Activated naive CD4-positive, alpha-beta T cell treated with anti-CD3 and anti-CD28 coated beads, Interleukin-2, amount 50 U/mL, for 24 hours (primary cell): ENCODE data around the gene SCYL1.
"Not testable (repeated sequence)": the region's sequence is repeated elsewhere in the genome, so short reads cannot be mapped to it uniquely, and the experiment has no call there.

Source experiments
- H3K27ac Mint-ChIP-seq: one replicate; pipeline ENCODE4 v1.8.0; 2021; ENCODE audit warnings: mild to moderate bottlenecking, mixed read lengths
- H3K27me3 Mint-ChIP-seq: one replicate; pipeline ENCODE4 v1.8.0; 2021; ENCODE audit warnings: mixed read lengths
- H3K36me3 Mint-ChIP-seq: one replicate; pipeline ENCODE4 v1.8.0; 2021; ENCODE audit warnings: mixed read lengths
- H3K4me1 Mint-ChIP-seq: one replicate; pipeline ENCODE4 v1.8.0; 2021; ENCODE audit warnings: mixed read lengths
- H3K4me3 Mint-ChIP-seq: one replicate; pipeline ENCODE4 v1.8.0; 2021; ENCODE audit warnings: mild to moderate bottlenecking, mixed read lengths
- H3K9me3 Mint-ChIP-seq: one replicate; pipeline ENCODE4 v1.8.0; 2021; ENCODE audit warnings: mixed read lengths

Gene SCYL1

GRCh38 chr11:65521777-65522521 lies 2.9 kb upstream of the SCYL1 start:
- H3K36me3 Mint-ChIP-seq, H3K9me3 Mint-ChIP-seq: not testable (repeated sequence)

DNA sequence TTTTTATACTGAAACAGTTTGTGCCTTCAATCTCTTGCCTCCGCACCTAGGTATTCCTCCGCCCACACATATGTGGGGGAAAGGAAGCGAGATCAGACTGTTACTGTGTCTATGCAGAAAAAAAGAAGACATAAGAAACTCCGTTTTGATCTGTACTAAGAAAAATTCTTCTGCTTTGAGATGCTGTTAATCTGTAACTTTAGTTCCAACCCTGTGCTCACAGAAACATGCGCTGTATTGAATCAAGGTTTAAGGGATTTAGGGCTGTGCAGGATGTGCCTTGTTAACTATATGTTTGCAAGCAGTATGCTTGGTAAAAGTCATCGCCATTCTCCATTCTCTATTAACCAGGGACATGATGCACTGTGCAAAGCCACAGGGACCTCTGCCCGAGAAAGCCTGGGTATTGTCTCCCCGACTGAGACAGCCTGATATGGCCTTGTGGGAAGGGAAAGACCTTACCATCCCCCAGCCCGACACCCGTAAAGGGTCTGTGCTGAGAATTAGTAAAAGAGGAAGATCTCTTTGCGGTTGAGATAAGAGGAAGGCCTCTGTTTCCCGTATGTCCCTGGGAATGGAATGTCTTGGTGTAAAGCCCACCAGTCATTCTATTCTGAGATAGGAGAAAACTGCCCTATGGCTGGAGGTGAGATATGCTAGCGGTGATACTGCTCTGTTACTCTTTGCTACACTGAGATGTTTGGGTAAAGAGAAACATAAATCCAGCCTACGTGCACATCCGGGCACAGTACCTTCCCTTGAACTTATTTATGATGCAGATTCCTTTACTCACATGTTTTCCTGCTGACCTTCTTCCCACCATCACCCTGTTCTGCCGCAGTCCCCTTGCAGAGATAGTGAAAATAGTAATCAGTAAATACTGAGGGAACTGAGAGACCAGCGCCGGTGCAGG lies 1.9 kb upstream of the SCYL1 start:
- not testable (repeated sequence) for H3K27me3 Mint-ChIP-seq, H3K9me3 Mint-ChIP-seq, H3K36me3 Mint-ChIP-seq
- peaks cover 45% of the 10 kb centered on the region for H3K4me1 Mint-ChIP-seq
- H3K4me3 Mint-ChIP-seq, result peak overlapping the region; percentile 74
- peak overlapping the region; percentile 62 for H3K27ac Mint-ChIP-seq

More at GRCh38 chr11:65521777-65522521, 2.9 kb upstream of the SCYL1 start:
- Mint-ChIP-seq H3K27ac (peak overlapping the region; percentile 81), H3K4me1 (peaks cover 39% of the 10 kb centered on the region), H3K4me3 (peak overlapping the region; percentile 74)
- not testable (repeated sequence) for H3K27me3 Mint-ChIP-seq

- H3K36me3 Mint-ChIP-seq, H3K9me3 Mint-ChIP-seq, H3K27me3 Mint-ChIP-seq: not testable (repeated sequence)
- H3K27ac Mint-ChIP-seq, result peak overlapping the region; percentile 62
- H3K4me1 Mint-ChIP-seq, result peaks cover 46% of the 10 kb centered on the region
- H3K4me3 Mint-ChIP-seq, result peak overlapping the region; percentile 74
These were observed 1.3 kb upstream of the SCYL1 start for GRCh38 chr11:65523631-65523968.

DNA sequence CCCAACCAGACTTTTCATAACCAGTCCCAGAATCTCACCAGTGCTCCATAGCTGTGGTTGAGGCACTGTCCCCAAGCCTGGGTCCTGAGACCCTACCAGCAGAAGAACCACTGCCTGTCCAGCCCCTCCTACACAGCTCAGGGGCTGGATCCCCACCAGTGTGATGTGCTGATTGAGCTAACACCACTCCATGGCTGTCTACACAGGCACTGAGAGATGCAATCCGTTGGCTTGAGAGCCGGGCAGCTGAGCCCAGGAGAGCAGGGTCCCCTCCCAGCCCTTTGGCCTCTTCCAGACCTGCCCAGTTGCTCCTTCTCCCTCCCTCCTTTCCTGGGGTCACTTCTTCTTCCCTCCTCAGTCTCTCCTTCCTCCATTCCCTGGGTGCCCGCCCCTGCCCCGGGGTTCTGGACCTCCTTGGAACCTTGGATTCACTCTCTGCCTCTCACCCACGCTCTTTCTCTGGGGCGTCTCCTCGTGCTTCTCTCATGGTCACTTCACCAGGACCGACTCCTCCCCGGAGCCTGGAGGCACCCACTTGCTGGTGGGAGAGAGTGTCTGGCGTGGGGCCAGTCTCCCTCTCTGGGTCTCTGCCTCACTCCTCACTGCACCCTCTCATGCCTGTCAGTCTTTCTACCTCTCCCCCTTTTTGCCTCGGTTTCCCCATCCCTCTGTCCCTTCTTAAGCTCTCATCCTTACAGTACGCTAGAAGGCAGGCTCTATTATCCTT lies 706 bp upstream of the SCYL1 start:
- Mint-ChIP-seq H3K36me3 (no peaks in the 10 kb centered on the region), H3K4me3 (peak overlapping the region; percentile 74), H3K4me1 (peaks cover 52% of the 10 kb centered on the region), H3K9me3 (no peaks in the 10 kb centered on the region), H3K27ac (peak overlapping the region; percentile 90), H3K27me3 (no peaks in the 10 kb centered on the region)

- Mint-ChIP-seq H3K27me3 (no peaks in the 10 kb centered on the region), H3K36me3 (no peaks in the 10 kb centered on the region), H3K27ac (peak overlapping the region; percentile 39), H3K4me3 (peak overlapping the region; percentile 87), H3K9me3 (no peaks in the 10 kb centered on the region), H3K4me1 (peaks cover 60% of the 10 kb centered on the region)
These were observed 930 bp downstream of the SCYL1 start for GRCh38 chr11:65525546-65526480.

GRCh38 chr11:65526744-65527143 lies 1.9 kb downstream of the SCYL1 start:
- H3K27me3 Mint-ChIP-seq, result no peaks in the 10 kb centered on the region
- H3K36me3 Mint-ChIP-seq, result no peaks in the 10 kb centered on the region
- H3K9me3 Mint-ChIP-seq, result no peaks in the 10 kb centered on the region
- H3K4me1 Mint-ChIP-seq, result peaks cover 57% of the 10 kb centered on the region
- no peak overlapping the region for H3K27ac Mint-ChIP-seq
- H3K4me3 Mint-ChIP-seq, result peak overlapping the region; percentile 64

- Mint-ChIP-seq H3K4me1 (peaks cover 37% of the 10 kb centered on the region), H3K9me3 (no peaks in the 10 kb centered on the region), H3K27me3 (no peaks in the 10 kb centered on the region), H3K36me3 (no peaks in the 10 kb centered on the region), H3K27ac (no peak overlapping the region), H3K4me3 (no peak overlapping the region)
These were observed 4.0 kb downstream of the SCYL1 start for GRCh38 chr11:65528819-65529350.

GRCh38 chr11:65529475-65530156 lies 4.7 kb downstream of the SCYL1 start:
- Mint-ChIP-seq H3K4me1 (peaks cover 30% of the 10 kb centered on the region), H3K27me3 (no peaks in the 10 kb centered on the region), H3K27ac (no peak overlapping the region), H3K9me3 (no peaks in the 10 kb centered on the region), H3K4me3 (no peak overlapping the region), H3K36me3 (no peaks in the 10 kb centered on the region)

DNA sequence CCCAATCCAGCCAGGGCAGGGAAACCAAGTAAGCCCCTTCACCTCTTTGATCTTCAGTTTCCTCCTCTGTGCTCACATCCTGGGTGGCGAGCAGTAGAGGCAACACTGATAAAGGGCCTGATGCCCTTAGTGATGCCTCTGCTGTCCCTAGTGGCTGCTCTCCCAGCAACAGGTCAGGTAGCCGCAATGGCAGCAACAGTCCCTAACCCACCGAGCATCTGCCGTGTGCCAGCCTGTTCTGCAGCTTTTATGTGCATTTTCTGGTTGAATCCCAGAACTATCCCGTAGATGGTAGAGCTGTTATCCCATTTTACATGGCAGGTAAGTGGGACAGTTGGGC lies 5.2 kb downstream of the SCYL1 start:
- peaks cover 29% of the 10 kb centered on the region for H3K4me1 Mint-ChIP-seq
- no peak overlapping the region for H3K4me3 Mint-ChIP-seq
- no peaks in the 10 kb centered on the region for H3K36me3 Mint-ChIP-seq
- H3K9me3 Mint-ChIP-seq, result no peaks in the 10 kb centered on the region
- no peaks in the 10 kb centered on the region for H3K27me3 Mint-ChIP-seq
- no peak overlapping the region for H3K27ac Mint-ChIP-seq

DNA sequence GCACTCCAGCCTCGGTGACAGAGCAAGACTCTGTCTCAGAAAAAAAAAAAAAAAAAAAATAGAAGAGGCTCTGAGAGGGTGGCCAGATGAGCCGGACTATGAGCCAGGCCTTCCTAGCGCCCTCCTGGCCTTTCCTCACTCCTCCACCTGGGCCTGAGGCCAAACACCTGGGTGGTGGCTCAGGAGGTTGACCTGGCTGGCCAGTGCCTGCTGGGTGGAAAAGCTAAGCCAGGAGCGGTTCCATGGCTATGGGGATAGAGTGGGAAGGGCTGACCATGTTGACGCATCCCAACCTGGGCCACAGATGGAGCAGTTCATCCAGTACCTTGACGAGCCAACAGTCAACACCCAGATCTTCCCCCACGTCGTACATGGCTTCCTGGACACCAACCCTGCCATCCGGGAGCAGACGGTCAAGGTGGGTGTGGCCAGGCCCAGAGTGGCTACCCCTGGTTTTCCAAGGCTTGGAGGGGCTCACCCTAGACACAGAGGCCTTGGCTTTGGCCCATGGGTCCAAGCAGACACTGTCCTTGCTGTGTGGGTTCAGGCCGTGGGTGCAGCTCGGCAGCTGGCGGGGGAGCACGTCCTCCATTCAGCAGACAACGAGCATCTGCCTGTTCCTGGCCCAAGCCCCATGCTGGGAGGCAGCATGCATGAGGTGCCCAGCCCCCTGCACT lies 7.6 kb downstream of the SCYL1 start:
- Mint-ChIP-seq H3K9me3 (no peaks in the 10 kb centered on the region), H3K27ac (no peak overlapping the region), H3K36me3 (no peaks in the 10 kb centered on the region), H3K4me3 (no peak overlapping the region), H3K4me1 (peaks cover 19% of the 10 kb centered on the region), H3K27me3 (no peaks in the 10 kb centered on the region)

- Mint-ChIP-seq H3K4me3 (no peak overlapping the region), H3K9me3 (no peaks in the 10 kb centered on the region), H3K27ac (no peak overlapping the region), H3K36me3 (no peaks in the 10 kb centered on the region), H3K4me1 (peaks cover 3% of the 10 kb centered on the region), H3K27me3 (no peaks in the 10 kb centered on the region)
These were observed 10.2 kb downstream of the SCYL1 start for GRCh38 chr11:65535102-65535501.

DNA sequence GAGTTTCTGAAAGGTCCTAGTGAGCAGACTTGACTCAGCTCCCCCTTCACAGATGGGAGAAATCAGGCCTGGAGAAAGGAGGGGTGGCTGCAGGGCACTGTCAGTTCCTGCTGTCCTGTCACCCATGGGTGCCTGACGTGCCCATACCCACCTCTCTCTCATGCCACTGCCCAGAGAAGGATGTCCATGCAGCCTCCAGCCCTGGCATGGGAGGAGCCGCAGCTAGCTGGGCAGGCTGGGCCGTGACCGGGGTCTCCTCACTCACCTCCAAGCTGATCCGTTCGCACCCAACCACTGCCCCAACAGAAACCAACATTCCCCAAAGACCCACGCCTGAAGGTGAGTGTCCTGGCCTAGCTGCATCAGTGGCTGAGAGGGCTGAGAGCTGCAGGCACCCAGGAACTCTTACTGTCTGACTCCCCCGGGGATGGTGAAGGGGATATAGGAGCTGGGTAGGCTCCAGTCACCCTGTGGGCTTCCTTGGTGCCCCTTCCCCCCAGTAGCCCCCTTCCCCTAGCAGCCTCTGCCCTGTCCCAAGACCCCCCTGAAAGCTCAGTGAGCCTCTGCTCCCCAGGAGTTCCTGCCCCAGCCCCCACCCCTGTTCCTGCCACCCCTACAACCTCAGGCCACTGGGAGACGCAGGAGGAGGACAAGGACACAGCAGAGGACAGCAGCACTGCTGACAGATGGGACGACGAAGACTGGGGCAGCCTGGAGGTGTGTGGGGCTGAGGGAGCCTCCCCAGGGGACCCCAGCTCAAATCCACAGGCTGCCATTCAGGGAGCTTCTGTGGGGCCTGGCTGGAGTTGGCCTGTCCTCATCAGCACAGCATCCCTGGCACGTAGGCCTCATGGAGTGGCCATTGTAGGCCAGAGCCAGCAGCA lies 11.8 kb downstream of the SCYL1 start:
- no peaks in the 10 kb centered on the region for H3K36me3 Mint-ChIP-seq

GRCh38 chr11:65537296-65537597 lies 12.4 kb downstream of the SCYL1 start:
- H3K27me3 Mint-ChIP-seq, result no peaks in the 10 kb centered on the region
- H3K4me3 Mint-ChIP-seq, result no peak overlapping the region
- H3K9me3 Mint-ChIP-seq, result no peaks in the 10 kb centered on the region
- H3K27ac Mint-ChIP-seq, result no peak overlapping the region
- no peaks in the 10 kb centered on the region for H3K36me3 Mint-ChIP-seq
- peaks cover 8% of the 10 kb centered on the region for H3K4me1 Mint-ChIP-seq

More for the DNA sequence above, 11.8 kb downstream of the SCYL1 start:
- Mint-ChIP-seq H3K4me1 (peaks cover 4% of the 10 kb centered on the region), H3K27ac (peak overlapping the region; percentile 41), H3K9me3 (no peaks in the 10 kb centered on the region), H3K4me3 (no peak overlapping the region), H3K27me3 (no peaks in the 10 kb centered on the region)
